ENCODE results near the gene PPP1R17.

PPP1R17 gene

DNA sequence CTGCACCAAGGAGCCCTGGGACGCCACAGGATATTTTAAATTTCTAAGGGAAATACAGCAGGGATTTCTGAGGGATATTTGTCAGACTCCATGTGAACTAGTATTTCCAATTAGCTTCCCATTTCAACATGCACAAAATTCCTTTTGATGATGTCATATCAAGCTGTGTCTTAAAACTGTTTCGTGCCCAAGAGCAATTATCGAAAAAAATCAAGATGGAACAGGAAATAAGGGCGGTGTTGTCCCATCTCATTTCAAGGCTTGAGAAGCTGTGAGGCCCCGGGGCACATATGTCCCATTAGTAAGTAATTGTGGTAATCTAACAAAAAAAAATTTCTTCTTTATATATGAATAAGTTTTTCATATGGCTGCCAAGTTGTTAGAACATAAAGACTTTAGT is 47.4 kb downstream of the PPP1R17 start:
- POLR2A ChIA-PET (ENCODE audit: low non-redundant PET), result no interaction called here
- peak overlapping the region; percentile 74 for H3K27ac ChIP-seq
- CTCF ChIA-PET, result interaction anchor here (0.6 kb wide), 1 partner anchor 304 kb away, joined by 3 read pairs; no protein-coding TSS in a partner anchor
- peak; percentile 46 for DNase-seq (ENCODE audit: low spot score)
- TF ChIP-seq, protein P1, sequence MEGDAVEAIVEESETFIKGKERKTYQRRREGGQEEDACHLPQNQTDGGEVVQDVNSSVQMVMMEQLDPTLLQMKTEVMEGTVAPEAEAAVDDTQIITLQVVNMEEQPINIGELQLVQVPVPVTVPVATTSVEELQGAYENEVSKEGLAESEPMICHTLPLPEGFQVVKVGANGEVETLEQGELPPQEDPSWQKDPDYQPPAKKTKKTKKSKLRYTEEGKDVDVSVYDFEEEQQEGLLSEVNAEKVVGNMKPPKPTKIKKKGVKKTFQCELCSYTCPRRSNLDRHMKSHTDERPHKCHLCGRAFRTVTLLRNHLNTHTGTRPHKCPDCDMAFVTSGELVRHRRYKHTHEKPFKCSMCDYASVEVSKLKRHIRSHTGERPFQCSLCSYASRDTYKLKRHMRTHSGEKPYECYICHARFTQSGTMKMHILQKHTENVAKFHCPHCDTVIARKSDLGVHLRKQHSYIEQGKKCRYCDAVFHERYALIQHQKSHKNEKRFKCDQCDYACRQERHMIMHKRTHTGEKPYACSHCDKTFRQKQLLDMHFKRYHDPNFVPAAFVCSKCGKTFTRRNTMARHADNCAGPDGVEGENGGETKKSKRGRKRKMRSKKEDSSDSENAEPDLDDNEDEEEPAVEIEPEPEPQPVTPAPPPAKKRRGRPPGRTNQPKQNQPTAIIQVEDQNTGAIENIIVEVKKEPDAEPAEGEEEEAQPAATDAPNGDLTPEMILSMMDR (conservative IDR thresholded peaks at IDR 0.05; ENCODE audit: low read depth), result no peak

DNA sequence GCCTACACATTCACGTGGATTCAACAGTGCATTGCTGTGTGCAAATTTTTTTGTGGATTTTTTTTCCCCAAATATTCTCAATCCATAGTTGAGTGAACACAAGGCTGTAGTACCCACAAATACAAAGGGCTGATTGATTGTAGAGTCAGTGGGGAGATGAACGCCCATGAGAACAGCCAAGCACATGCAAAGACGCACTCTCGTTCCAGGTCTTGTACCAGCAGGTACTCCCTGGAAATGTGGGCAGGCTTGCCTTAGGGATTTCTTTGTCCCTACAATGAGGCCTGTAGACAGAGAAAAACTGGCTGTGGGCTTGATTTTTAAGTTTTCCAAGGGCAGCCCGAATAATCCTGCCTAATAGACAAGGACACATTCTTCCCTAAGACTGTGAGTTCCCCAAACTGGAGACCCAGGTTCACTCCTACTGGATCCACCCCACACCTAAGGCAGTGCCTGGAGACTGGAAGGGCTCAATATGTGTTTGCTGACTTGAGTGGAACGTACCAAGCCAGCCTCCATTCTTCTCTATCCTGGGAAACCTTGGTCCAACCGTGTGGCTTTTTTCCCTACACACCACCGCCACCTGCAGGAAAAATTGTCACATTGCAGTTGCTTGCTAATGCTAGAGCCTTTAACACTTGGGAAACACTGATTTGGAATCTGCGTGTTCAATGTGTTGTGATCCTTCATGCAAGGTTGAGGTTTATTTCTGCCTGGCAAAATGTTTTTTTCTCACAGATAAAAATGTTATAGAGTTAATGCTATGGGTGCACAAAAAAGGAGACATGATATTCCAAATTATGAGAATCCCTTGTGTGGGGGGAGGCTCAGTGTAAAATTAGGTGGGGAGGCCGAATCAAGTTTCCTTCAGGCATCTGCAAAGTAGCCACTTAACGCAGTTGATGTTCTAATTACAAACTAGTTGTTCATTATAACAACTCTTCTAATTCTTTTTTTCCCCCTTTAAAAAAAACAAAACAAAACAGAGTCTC is 49.3 kb downstream of the PPP1R17 start:
- POLR2A ChIA-PET (ENCODE audit: low non-redundant PET), result no interaction called here
- CTCF ChIA-PET, result interaction anchor here (0.6 to 0.8 kb wide), 4 partner anchors 103 to 549 kb away, joined by 3 to 4 read pairs (median 4); no protein-coding TSS in a partner anchor
- no peak overlapping the region for H3K27ac ChIP-seq
- DNase-seq (ENCODE audit: low spot score), result peak; percentile 56
- TF ChIP-seq, protein P1 (conservative IDR thresholded peaks at IDR 0.05; ENCODE audit: low read depth), result peak; percentile 89

DNA sequence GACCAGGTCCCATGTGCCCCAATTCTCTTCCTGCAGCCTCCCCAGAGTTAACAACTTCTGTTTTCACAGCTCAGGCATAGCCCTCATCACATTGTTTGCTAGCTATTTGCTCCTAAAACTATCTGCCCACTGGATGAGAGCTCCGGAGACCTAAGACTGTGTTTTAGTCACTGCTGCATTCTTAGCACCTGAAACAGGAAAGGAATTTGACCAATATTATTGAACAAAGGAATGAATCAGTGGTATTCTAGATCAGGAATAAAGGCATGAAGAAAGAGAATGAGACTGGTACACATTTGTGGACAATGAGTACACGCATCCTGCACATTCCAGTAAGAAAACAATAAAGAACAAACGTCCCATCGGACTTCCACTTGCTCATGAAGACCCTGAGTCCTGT is 54.8 kb downstream of the PPP1R17 start:
- no peak overlapping the region for H3K27ac ChIP-seq
- CTCF ChIA-PET, result interaction anchor here (1.0 to 2.0 kb wide), 2 partner anchors 462 to 533 kb away, joined by 3 to 9 read pairs; no protein-coding TSS in a partner anchor
- TF ChIP-seq, protein P1 (conservative IDR thresholded peaks at IDR 0.05; ENCODE audit: low read depth), result no peak
- POLR2A ChIA-PET (ENCODE audit: low non-redundant PET), result no interaction called here
- no peak for DNase-seq (ENCODE audit: low spot score)

DNA sequence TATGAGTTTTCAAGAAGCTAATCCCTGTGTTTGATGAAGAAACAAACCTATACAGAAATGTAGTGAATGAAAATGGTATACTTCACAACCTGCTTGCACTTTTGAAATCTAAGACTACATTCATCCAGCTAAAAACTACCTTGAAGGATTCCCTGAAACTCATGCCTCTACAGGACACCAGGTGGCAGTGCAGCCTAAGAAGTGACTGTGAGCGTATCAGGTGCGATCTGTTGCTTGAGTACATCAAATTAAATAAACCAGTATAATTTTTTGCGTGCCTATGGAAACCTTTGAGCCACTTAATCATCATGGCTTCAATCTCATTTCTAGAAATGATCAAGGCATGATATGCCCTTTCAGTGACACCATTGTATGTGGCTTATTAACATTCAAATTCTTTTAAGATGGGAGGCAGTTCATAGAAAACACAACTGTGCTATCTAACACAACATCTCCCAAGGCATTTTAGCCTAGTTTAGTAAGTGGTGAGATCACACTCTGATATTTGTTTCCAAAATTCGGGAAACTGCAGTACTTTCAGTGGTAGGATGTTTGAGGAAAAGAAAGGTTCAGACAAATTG is 57.4 kb downstream of the PPP1R17 start:
- POLR2A ChIA-PET (ENCODE audit: low non-redundant PET), result no interaction called here
- peak; percentile 57 for DNase-seq (ENCODE audit: low spot score)
- H3K27ac ChIP-seq, result no peak overlapping the region
- CTCF ChIA-PET, result interaction anchor here (0.6 to 1.0 kb wide), 12 partner anchors 29 to 923 kb away, joined by 3 to 8 read pairs (median 3); no protein-coding TSS in a partner anchor
- TF ChIP-seq, protein P1 (conservative IDR thresholded peaks at IDR 0.05; ENCODE audit: low read depth), result peak; percentile 89

DNA sequence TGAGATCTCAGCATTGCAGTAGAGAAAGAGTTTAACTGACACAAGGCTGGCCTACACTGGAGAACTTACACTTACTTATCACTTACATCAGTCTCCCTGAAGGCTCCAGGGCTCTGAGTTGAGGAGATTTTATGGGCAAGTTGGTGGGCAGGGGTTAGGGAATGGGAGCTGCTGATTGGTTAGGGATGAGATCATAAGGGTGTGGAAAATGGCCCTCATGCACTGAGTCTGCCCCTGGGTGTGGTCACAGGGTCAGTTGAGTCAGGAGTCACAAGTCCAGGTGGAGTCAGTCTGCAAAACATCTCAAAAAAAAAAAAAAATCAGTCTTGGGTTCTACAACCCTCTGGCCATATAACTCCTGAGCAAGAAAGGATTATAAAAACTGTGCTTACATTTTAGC is 60.5 kb downstream of the PPP1R17 start:
- ChIA-PET POLR2A (ENCODE audit: low non-redundant PET) (no interaction called here), CTCF (interaction anchor here (0.7 to 1.0 kb wide), 2 partner anchors 457 to 592 kb away, joined by 5 to 6 read pairs; no protein-coding TSS in a partner anchor)
- DNase-seq (ENCODE audit: low spot score), result peak; percentile 51
- TF ChIP-seq, protein P1 (conservative IDR thresholded peaks at IDR 0.05; ENCODE audit: low read depth), result no peak
- no peak overlapping the region for H3K27ac ChIP-seq

DNA sequence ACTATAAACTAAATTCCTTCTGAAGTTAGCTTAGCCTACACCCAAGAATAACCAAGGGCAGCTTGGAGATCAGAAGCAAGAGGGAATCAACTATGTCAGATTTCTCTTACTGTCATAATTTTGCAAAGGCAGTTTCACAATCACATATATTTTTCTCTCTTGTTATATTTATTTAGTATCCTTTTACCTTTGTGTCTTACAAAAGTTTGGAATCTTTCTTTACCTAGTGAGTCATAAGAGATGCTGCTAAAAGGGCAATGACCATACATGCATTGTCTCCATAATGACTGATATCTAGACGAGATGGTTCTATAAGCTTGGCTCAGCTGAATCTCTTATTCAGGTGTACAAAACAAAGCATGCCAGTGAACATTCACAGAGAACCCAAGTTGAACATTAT is 61.1 kb downstream of the PPP1R17 start:
- ChIA-PET CTCF (no interaction called here), POLR2A (ENCODE audit: low non-redundant PET) (no interaction called here)
- TF ChIP-seq, protein P1 (conservative IDR thresholded peaks at IDR 0.05; ENCODE audit: low read depth), result no peak
- DNase-seq (ENCODE audit: low spot score), result peak; percentile 25
- H3K27ac ChIP-seq, result no peak overlapping the region

Data from RWPE1 (cell line).